Embryonic facial prominence (tissue), 1 donor: ENCODE data around the gene KDM6B.

Experiments
- DNase-seq: peaks from one replicate; pipeline ENCODE4 v3.0.0-alpha.2; 2016; ENCODE audit errors: extremely low spot score

The KDM6B gene

GRCh38 chr17:7880076-7880868 is 46.3 kb downstream of the KDM6B start:
- DNase-seq, result no peak

GRCh38 chr17:7881276-7882054 is 47.4 kb downstream of the KDM6B start:
- no peak for DNase-seq

DNA sequence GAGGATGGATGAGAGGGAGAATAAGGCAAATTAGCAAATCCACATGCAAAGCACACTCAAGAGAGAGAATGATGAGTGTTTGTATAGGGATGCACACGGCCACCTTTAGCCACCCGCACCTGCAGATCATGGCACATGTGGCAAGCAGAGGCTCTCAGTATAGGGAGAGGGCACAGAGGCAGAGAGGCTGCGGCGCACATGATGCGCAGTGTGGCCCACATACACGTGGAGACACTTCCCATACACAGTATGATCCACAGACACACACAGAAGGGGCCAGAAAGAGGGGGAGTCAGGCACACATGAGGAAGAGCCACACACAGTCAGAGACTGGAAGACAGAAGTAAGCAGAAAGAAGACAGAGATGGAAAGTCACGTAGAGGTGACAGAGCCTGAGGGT is 48.1 kb downstream of the KDM6B start:
- no peak for DNase-seq

DNA sequence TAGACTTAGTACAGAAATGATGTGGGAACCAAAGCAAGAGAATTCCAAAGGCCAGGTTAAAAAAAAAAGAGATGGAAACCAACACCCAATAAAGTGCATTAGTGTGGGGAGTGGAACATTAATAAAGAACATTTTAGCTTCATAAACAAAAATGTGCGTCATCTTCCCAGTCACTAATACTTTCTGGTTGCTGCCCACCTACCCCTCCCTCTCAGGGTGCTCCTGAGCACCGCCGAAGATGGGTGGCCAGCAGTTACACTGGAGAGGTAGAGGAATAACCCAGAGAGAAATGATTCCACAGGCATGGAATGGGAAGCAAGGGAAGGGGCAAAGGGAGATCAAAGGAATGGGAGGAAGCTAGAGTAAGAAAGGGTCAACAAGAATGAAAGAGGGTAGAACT is 48.6 kb downstream of the KDM6B start:
- no peak for DNase-seq
